GM13977 (cell line): ENCODE data around the gene OCRL.
"Not testable (repeated sequence)": the region's sequence is repeated elsewhere in the genome, so short reads cannot be mapped to it uniquely, and the experiment has no call there.

Experiments used
- DNase-seq: peaks from one replicate; pipeline ENCODE4 v3.0.0; 2012; ENCODE audit warnings: low spot score
- in situ Hi-C: fragments of 300-500 bp; cut with MboI; formaldehyde crosslinking; loops from one replicate; pipeline ENCODE4 v1.12.0; 2022; ENCODE audit warnings: low sequenced_read_pairs, low pct_unique_long_range_greater_than_20kb, mixed read lengths, inconsistent platforms; ENCODE audit not compliant: unreplicated experiment
- TF ChIP-seq, protein P1 (sequence below): IDR thresholded peaks from 2 replicates; pipeline ENCODE4 v1.5.1; 2012; ENCODE audit warnings: mild to moderate bottlenecking, control low read depth; ENCODE audit not compliant: insufficient read depth; ENCODE audit errors: extremely low read depth, missing control alignments

Gene OCRL

GRCh38 chrX:129553619-129554288 is 13.7 kb downstream of the OCRL start:
- TF ChIP-seq, protein P1, sequence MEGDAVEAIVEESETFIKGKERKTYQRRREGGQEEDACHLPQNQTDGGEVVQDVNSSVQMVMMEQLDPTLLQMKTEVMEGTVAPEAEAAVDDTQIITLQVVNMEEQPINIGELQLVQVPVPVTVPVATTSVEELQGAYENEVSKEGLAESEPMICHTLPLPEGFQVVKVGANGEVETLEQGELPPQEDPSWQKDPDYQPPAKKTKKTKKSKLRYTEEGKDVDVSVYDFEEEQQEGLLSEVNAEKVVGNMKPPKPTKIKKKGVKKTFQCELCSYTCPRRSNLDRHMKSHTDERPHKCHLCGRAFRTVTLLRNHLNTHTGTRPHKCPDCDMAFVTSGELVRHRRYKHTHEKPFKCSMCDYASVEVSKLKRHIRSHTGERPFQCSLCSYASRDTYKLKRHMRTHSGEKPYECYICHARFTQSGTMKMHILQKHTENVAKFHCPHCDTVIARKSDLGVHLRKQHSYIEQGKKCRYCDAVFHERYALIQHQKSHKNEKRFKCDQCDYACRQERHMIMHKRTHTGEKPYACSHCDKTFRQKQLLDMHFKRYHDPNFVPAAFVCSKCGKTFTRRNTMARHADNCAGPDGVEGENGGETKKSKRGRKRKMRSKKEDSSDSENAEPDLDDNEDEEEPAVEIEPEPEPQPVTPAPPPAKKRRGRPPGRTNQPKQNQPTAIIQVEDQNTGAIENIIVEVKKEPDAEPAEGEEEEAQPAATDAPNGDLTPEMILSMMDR: no peak

DNA sequence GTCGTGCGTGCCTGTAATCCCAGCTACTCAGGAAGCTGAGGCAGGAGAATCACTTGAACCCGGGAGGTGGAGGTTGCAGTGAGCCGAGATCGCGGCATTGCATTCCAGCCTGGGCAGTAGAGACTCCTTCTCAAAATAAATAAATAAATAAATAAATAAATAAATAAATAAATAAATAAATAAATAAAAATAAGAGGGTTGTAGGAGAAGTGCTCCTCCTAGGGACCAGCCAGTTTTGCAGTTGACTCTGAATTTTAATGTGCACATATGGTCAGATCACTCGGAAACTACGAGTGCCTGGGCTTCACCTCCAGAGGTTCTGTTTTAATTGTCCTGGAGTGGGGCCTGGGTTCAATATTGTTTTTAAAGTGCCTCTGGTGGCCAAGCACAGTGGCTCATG is 14.8 kb downstream of the OCRL start:
- in situ Hi-C loops, DNase-seq: not testable (repeated sequence)

More at GRCh38 chrX:129553619-129554288, 13.7 kb downstream of the OCRL start:
- in situ Hi-C loops: no loop called here
- peak; percentile 31 for DNase-seq

GRCh38 chrX:129556806-129557315 is 16.8 kb downstream of the OCRL start:
- in situ Hi-C loops: no loop called here
- TF ChIP-seq, protein P1: no peak

GRCh38 chrX:129557844-129558480 is 17.9 kb downstream of the OCRL start:
- DNase-seq: no peak
- in situ Hi-C loops: no loop called here
- TF ChIP-seq, protein P1: no peak

More at GRCh38 chrX:129556806-129557315, 16.8 kb downstream of the OCRL start:
- no peak for DNase-seq

DNA sequence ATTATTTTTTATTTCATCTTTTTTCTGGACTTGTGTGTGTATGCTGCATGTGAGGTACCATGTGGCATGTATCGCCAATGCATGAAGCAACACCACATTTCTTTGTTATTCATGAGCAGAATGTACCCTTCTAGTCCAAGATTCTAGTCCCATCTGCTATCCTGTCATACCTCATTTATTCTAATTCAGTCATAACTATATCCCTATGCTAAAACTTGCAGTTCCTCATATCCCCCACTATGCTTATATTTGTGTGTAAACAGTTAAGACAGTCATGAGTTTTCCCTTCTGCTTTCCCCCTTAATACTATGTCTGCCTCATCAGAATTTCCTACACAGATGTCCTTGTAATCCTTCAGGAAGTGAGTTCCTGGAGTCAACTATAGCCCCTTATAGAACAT is 19.7 kb downstream of the OCRL start:
- in situ Hi-C loops: no loop called here
- TF ChIP-seq, protein P1: no peak
- DNase-seq: no peak

- no peak for DNase-seq
- TF ChIP-seq, protein P1: no peak
- in situ Hi-C loops: no loop called here
Measured at GRCh38 chrX:129561453-129561852, 21.4 kb downstream of the OCRL start.

- in situ Hi-C loops: not testable (repeated sequence)
Measured at GRCh38 chrX:129564345-129564744, 24.3 kb downstream of the OCRL start.

More at GRCh38 chrX:129564345-129564744, 24.3 kb downstream of the OCRL start:
- not testable (repeated sequence) for DNase-seq
